GM19240 (cell line): ENCODE results near the gene USP32.
"Not testable (repeated sequence)": the region's sequence is repeated elsewhere in the genome, so short reads cannot be mapped to it uniquely, and the experiment has no call there.

ENCODE experiments used
- DNase-seq: peaks from one replicate; pipeline ENCODE4 v3.0.0; 2011; ENCODE audit warnings: low spot score; ENCODE audit not compliant: insufficient read length

Gene USP32

GRCh38 chr17:60410001-60410400 lies 18.1 kb upstream of the USP32 start:
- no peak for DNase-seq

DNA sequence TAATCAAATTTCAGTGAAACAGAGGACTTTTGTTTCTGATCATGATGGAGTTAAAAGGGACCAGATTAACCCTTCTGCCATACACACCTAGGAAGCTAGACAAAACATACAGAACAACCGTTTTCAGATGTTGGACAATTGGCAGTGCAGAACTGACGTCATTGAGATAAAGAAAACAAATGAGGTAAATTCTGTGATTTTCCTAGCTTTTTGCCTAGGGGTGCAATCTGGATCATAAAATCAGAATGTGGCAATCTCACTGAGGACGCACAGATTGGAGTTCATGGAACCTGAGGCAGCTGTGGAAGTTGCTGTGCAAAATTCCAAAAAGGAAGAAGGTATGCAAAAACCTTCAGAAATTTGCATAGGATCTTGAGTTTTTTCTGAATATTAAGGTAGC lies 15.0 kb upstream of the USP32 start:
- DNase-seq, result no peak

GRCh38 chr17:60403962-60404361 lies 12.0 kb upstream of the USP32 start:
- no peak for DNase-seq

- DNase-seq, result no peak
These were observed 11.5 kb upstream of the USP32 start for GRCh38 chr17:60403523-60403810.

DNA sequence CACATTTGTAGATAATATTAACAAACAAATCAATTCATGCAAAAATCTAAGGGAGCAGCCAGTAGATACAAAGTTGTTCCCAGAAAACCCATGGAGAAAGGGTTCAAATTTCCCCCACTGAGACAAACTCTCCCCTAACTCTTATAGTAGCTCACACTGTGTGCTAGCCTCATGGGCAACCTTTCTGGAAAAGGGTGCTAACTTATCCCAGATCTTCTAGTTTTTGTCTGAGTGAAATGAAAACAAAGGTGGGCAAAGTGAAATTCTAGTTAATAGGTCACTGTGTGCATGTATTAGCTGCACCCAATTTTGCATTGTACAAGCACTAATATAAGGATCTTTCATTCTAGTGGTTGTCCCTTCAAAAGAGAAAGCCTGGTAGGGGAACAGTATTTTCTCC lies 9.9 kb upstream of the USP32 start:
- DNase-seq, result no peak

DNA sequence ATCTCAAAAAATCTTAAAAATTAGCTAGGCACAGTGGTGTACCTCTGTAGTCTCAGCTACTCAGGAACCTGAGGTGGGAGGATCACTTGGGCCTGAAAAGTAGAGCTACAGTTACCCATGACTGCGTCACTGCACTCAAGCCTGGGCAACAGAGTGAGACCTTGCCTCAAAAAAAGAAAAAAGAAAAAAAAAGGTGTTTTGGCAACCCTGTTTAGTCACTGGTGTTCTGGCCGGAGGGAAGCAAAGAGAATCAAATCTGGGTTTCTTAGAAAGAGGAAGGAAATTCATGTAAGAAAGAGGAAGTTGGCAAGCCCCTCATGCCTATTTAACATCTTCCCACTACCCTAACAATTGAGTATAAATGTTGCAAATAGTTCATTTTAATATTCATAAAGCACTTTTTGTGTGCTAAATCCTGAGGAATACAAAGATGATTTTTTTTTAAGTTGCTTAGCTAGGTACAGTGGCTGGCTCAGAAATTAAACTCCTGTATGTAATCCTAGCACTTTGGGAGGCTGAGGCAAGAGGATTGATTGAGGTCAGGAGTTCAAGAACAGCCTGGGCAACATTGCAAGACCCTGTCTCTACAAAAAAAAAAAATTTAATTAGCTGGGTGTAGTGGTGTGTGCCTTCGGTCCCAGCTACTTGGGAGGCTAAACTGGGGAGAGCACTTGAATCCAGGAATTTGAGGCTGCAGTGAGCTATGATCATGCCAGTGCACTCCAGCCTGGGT lies 6.5 kb upstream of the USP32 start:
- no peak for DNase-seq

GRCh38 chr17:60396412-60396811 lies 4.5 kb upstream of the USP32 start:
- DNase-seq, result no peak

DNA sequence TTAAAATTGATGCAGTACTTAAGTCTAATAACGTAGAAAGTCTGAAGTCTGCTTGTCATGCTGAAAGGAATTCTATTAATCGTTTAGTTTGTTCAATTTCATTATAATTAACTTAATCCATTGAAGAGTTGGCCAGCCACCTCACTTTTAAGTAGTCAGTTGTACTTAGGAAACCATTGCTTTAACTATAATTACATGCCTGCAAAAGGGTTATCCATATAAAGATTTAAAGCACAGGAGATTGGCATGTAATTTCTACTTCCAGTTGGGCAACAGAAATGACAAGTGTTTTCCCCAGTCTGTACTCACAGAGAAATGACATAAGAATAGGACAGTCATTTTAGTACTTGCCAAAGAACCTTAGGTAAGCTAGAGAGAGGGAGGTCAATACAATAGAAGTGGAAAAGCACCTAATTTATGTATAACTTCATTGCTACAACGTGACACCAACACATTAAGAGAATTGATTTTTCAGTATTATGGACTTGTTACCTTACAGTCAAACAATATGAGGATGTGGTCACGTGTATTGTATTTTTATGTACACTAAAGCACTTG lies 3.7 kb upstream of the USP32 start:
- no peak for DNase-seq

- DNase-seq, result no peak
These were observed 2.1 kb upstream of the USP32 start for GRCh38 chr17:60393840-60394723.

DNA sequence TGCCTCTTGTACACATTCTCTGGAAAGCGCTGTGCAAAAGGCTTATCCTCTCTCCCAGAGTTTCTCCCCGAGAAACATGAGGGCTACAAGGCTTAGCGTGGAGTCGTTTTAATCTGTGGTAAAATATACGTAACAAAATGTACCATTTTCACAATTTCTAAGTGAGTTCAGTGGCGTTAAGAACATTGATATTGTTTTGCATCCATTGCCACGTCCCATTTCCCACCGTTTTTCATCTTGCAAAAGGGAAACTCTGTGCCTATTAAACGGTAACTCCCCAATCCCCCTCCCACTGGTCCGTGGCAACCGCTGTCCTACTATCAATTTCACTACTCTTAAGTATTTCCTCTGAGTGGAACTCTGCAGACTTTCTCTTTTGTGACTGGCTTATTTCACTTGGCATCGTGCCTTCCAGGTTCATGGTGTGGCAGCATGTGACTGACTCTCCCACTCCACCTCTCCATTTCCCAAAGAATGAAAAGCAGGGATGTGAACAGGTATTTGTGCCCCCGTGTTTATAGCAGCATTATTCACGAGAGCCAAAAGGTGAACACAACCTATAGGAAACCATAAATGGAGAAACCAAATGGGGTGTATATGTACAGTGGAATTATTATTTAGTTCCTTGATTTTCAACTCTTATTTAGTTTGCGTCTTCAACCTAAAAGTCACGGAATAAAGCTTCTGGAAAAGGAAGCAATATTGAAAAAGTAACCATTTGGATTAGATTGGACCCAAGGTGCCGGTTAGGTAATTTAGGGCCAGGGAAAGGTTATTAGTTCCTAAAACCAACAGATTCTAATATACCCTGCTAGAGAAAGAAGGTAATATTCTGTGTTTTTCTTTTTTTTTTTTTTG lies 1.1 kb upstream of the USP32 start:
- no peak for DNase-seq

GRCh38 chr17:60391471-60392041 lies 377 bp downstream of the USP32 start:
- DNase-seq, result peak; percentile 19

DNA sequence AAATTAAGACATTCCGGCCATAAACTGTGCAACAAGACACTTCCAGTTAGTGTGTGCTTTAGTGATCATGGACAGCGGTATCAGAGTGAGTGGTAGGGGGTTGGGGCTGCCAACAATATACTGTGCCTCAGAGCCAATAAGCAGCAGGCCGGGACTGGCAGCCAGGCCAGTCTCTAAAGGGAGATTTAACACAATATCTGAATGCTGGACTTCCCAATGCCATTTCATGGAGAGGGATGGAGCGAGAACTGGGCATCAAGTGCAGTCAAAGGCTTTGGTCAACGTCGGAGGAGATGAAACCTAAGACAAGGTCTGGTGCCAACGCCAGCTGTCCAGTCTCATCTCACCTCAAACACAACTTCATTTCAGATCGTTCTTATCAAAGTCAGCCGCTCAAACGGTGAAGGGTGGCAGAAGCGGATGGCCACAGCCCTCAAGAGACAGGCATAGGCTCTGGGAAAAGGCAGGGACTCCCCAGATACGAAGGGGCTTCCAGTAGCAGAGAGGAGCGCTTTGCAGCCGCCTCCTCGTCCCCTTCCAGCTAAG lies 935 bp downstream of the USP32 start:
- no peak for DNase-seq

DNA sequence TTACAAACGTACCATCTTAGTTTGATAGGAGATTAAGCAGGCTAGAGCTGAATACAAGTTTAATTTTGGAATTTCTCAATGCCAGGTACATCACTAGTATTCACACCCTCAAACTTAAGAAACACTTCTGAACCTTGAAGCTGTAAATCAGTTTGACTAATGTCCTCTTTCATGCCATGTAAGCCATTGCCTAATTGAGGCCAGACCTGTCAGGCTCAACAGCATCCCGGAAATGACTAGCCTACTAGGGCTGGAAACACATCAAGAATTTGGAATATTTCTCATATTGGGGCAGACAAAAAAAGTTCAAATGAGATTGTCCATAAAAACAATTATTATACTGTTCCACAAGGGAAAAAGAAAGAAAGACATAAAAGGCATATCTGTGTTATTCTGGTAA lies 1.7 kb downstream of the USP32 start:
- no peak for DNase-seq

GRCh38 chr17:60388742-60389141 lies 3.2 kb downstream of the USP32 start:
- DNase-seq, result no peak

DNA sequence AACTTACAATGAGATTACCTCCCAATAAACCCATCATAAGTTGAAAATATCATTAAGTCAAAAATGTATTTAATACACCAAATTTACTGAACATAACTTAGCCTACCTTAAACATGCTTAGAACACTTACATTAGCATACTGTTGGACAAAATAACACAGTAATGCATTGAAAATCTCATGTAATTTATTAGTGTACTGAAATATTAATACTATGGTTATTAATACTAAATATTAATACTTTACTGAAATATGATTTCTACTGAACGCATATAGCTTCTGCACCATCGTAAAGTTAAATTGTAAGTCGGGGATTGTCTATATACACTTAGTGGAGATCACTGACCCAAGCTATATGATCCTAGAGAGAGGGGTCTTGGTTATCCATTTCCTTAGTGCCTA lies 4.3 kb downstream of the USP32 start:
- no peak for DNase-seq

DNA sequence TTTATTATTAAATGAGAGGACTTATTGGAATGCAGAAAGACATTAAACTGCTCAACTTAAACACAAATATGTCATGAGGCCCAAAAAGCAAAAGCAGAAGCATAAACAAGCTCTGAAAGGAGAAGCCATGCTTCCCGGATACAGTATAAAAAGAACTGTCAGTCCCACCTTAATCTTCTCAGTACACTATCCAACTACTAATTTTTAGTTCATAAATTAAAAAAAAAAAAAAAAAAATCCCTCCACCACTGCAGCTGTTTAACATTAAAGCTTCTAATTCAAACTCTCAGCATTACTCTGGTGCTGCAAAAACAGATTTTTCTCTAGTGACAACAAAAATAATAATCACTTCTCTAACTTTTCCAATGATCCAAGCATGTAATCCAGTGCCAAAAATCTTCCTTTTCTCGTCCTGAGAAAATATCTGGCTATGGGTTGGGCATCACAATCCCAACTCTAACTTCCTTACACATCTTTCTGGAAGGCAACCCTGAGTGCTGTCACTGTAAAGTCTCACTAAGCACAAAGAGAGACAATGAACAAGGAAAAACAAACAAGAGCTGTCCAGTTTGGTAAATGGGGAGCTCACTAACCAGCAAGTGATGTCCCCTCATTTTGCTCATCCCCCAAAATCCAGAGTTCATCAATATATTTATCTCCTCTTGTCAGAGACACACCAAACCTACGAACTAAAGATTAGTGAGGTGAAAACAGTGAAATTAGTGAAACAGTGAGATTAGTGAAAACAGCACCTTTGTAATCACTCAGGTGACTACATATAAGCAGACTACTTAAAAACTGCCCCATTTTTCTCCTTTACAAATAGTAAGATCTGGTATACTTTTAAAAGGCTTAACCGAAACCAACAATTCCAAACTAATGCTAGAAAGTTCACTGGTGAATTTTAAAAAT lies 5.5 kb downstream of the USP32 start:
- DNase-seq, result no peak

GRCh38 chr17:60384921-60385320 lies 7.0 kb downstream of the USP32 start:
- not testable (repeated sequence) for DNase-seq

GRCh38 chr17:60383379-60383778 lies 8.6 kb downstream of the USP32 start:
- no peak for DNase-seq

DNA sequence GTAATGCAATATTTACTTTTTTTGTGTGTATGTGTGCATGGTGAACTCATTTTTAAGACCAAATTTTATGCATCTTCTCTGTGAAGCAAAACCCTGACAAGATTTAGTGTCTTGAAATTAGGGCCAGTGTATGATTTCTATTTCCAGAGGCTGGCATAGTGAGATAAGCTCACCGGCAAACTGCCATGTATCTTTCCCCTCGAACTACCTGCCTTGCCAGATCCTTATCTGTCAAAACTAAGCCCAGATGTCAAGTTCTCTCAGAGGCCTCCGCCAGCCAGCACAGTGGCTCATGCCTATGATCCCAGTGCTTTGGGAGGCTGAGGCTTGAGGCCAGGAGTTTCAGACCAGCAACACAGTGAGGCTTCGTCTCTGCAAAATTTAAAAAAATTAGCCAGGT lies 10.0 kb downstream of the USP32 start:
- DNase-seq, result no peak

- not testable (repeated sequence) for DNase-seq
These were observed 12.5 kb downstream of the USP32 start for GRCh38 chr17:60379461-60379860.
